Ovary (tissue), 9 donors: ENCODE measurements around the gene ZNF616. TPM values are rescaled to one million over a fixed set of nuclear protein-coding genes. Genes with fewer than 3 reads are reported as not detected.

Experiments used
- DNase-seq, 5 donors: peaks; one replicate each; pipeline ENCODE4 v3.0.0-alpha.2; 2019 to 2020
- H3K27ac ChIP-seq, 2 donors: fragments of 200-600 bp; one replicate each; pipeline versions ENCODE4 v1.5.1 to v1.8.0; 2019 to 2022
- H3K27me3 ChIP-seq: fragments of 200-600 bp; one replicate; pipeline ENCODE4 v1.8.0; 2022
- H3K36me3 ChIP-seq: fragments of 200-600 bp; sonication (generic); one replicate; pipeline ENCODE4 v1.5.1; 2019
- H3K4me1 ChIP-seq: one replicate; pipeline ENCODE4 v1.8.1; 2013; ENCODE audit warnings: mild to moderate bottlenecking, moderate library complexity; ENCODE audit not compliant: insufficient read depth
- H3K4me3 ChIP-seq: fragments of 200-600 bp; sonication (generic); one replicate; pipeline ENCODE4 v1.5.1; 2017
- H3K9me3 ChIP-seq, 2 donors: fragments of 200-600 bp in 1 of 2; sonication (generic) in 1 of 2; one replicate each; pipeline versions ENCODE4 v1.5.1 to v1.8.1; 2013 to 2019; ENCODE audit warnings: mild to moderate bottlenecking in 1 of 2, moderate library complexity in 1 of 2
- EP300 ChIP-seq: sonication (generic); formaldehyde crosslinking; IDR thresholded peaks from one replicate; pipeline ENCODE4 v1.6.1; 2017; ENCODE audit warnings: antibody characterized with exemption
- POLR2A ChIP-seq: fragments of 450-650 bp; IDR thresholded peaks from one replicate; pipeline ENCODE4 v1.6.1; 2017; ENCODE audit warnings: antibody characterized with exemption, mild to moderate bottlenecking, moderate library complexity
- WGBS, 3 donors: extraction: QIAGEN DNeasy Blood & Tissue Kit in 1 of 3; methylation state at CpG; one replicate each; pipeline versions ENCODE4 v1.1.5 to v1.1.7; 2013 to 2017; 5-methylcytosine and 5-hydroxymethylcytosine counted together
- intact Hi-C, 4 donors: fragments of 100-400 bp; cut with DNase I; formaldehyde crosslinking; loops; one replicate each; pipeline versions ENCODE4 v1.11.0 to v1.15.1; 2022 to 2023
- polyA plus RNA-seq, 2 donors: library from polyadenylated mRNA; stranded (reverse); fragments of 200-250 nt in 1 of 2; fragments of 350-450 nt in 1 of 2; fragmentation: Illumina TruSeq in 1 of 2; extraction: RNeasy Lipid Tissue Mini Kit (QIAGEN cat#74804) in 1 of 2; gene quantifications; one replicate each; pipeline ENCODE4 v1.2.3, GENCODE V29; 2013 to 2014
- total RNA-seq, 7 donors: library from RNA; depleted of rRNA in 2 of 7; stranded (reverse); fragments of >200 nt in 2 of 7; fragmentation: NEBNext Ultra II Directional in 3 of 7; extraction: Animal tissue kit (Norgen Biotek cat#: 25700) in 3 of 7; gene quantifications; one replicate each; pipeline versions ENCODE4 v1.1.0 to v1.2.4, GENCODE V29; 2016 to 2023
- TF ChIP-seq, protein P1 (sequence below), 3 donors: fragments of 450-650 bp in 2 of 3; fragments of 200-600 bp in 1 of 3; IDR thresholded peaks; one replicate each; pipeline versions ENCODE4 v1.5.1 to v1.8.0; 2016 to 2022; ENCODE audit warnings: antibody characterized with exemption in 3 of 3, mild to moderate bottlenecking in 1 of 3
- donor health status: DM: no; HTN: no; CAD: no; lungs with moderate emphysema.
- donor health status: DM: no; HTN: no; CAD: no.
- donor health status: Bipolar disorder and iron deficiency.
- donor health status: DM: yes; HTN: yes; CAD: no.
- donor health status: DM: no; HTN: no; CAD: no.
- donor health status: DM: yes; HTN: yes; CAD: no.

Gene ZNF616
- total and polyA plus RNA-seq, 9 donors: 4.5 to 22.3 (median 14.0) TPM

DNA sequence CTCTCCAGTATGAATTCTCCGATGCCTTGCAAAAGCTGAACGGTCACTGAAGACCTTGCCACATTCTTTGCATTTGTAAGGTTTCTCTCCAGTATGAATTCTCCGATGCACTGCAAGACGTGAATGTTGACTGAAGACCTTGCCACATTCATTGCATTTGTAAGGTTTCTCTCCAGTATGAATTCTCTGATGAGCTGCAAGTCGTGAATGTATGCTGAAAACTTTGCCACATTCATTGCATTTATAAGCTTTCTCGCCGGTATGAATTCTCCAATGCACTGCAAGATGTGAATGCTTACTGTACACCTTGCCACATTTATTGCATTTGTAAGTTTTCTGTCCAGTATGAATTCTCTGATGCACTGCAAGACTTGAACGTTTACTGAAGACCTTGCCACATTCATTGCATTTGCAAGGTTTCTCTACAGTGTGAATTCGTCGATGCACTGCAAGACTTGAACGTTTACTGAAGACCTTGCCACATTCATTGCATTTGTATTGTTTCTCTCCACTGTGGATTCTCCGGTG, 24.1 kb downstream of the ZNF616 start:
- no peak overlapping the region for H3K4me3 ChIP-seq
- H3K27ac ChIP-seq: no peak overlapping the region
- TF ChIP-seq POLR2A: no peak
- no peak for TF ChIP-seq EP300
- TF ChIP-seq, protein P1, sequence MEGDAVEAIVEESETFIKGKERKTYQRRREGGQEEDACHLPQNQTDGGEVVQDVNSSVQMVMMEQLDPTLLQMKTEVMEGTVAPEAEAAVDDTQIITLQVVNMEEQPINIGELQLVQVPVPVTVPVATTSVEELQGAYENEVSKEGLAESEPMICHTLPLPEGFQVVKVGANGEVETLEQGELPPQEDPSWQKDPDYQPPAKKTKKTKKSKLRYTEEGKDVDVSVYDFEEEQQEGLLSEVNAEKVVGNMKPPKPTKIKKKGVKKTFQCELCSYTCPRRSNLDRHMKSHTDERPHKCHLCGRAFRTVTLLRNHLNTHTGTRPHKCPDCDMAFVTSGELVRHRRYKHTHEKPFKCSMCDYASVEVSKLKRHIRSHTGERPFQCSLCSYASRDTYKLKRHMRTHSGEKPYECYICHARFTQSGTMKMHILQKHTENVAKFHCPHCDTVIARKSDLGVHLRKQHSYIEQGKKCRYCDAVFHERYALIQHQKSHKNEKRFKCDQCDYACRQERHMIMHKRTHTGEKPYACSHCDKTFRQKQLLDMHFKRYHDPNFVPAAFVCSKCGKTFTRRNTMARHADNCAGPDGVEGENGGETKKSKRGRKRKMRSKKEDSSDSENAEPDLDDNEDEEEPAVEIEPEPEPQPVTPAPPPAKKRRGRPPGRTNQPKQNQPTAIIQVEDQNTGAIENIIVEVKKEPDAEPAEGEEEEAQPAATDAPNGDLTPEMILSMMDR (IDR thresholded peaks at IDR 0.05): no peak
- H3K9me3 ChIP-seq: peaks cover 9 to 54% of the 10 kb centered on the region in 2 donors
- no peaks in the 10 kb centered on the region for H3K4me1 ChIP-seq
- 95 to 98% (median 97%) methylated on average over 12 of the region's 12 CpGs for WGBS, 3 donors
- no peak for DNase-seq
- intact Hi-C loops: no loop called here
- H3K27me3 ChIP-seq: no peaks in the 10 kb centered on the region
- peaks cover 13% of the 10 kb centered on the region for H3K36me3 ChIP-seq

DNA sequence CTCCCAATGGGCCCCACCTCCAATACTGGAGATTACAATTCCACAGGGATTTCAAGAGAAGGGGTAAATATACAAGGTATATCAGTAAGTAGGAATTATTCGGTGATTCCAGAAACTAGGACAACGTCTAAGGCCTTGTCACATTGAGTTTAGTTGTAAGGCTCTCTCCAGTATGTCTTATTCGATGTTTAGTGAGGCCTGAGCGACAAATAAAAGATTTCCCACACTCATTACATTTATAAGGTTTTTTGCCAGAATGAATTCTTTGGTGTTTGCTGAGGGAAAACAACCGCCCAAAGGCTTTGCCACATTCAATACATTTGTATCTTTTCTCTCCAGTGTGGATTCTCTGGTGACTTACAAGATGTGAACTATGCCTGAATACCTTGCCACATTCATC, 25.0 kb downstream of the ZNF616 start:
- Histone ChIP-seq H3K27me3 (no peaks in the 10 kb centered on the region), H3K4me3 (no peak overlapping the region)
- intact Hi-C loops: no loop called here

DNA sequence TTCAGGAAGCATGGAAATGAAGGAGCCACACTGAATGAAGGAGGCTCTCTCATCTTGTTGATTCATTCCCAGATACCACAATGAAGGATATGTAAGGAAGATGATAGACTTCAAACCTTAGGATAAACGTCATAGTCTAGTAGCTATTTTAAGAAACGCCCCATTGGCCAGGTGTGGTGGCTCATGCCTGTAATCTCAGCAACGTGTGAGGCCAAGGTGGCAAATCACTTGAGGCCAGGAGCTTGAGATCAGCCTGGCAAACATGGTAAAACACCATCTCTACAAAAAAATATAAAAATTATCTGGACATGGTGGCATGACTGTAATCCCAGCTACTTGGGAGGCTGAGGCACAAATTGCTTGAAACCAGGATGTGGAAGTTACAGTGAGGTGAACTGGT, 27.1 kb downstream of the ZNF616 start:
- intact Hi-C loops: no loop called here
- H3K9me3 ChIP-seq: peaks cover 9 to 32% of the 10 kb centered on the region in 2 donors

More for the DNA sequence above, 25.0 kb downstream of the ZNF616 start:
- H3K27ac ChIP-seq: no peak overlapping the region
- peaks cover 11% of the 10 kb centered on the region for H3K36me3 ChIP-seq
- no peaks in the 10 kb centered on the region for H3K4me1 ChIP-seq
- H3K9me3 ChIP-seq: peaks cover 9 to 52% of the 10 kb centered on the region in 2 donors
- TF ChIP-seq EP300 (no peak), POLR2A (no peak)
- TF ChIP-seq, protein P1 (IDR thresholded peaks at IDR 0.05): no peak
- no peak for DNase-seq
- WGBS, 3 donors: 97 to 100% (median 98%) methylated on average over 5 of the region's 5 CpGs

DNA sequence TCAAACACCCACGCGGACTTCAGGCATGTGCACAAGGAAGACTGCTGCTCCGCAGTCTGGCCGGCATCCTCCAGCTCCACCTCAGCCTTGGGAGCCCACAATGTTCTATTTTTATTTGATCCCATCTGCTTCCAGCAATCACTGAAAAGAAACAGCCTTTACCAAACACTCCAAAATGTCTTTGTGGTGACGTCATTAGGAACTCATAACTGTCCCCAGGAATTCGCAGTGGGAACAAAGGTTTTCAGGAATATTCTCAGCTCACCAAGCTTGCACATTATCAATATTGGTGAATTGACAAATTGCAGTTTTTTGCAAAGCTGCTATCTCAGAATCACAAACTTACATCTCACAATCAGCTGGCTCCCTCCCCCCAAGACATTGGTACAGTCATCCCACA, 29.0 kb downstream of the ZNF616 start:
- 88 to 95% (median 93%) methylated on average over 6 of the region's 6 CpGs for WGBS, 3 donors

More for the DNA sequence above, 27.1 kb downstream of the ZNF616 start:
- Histone ChIP-seq H3K36me3 (peaks cover 8% of the 10 kb centered on the region), H3K27ac (no peak overlapping the region), H3K4me1 (no peaks in the 10 kb centered on the region), H3K4me3 (no peak overlapping the region), H3K27me3 (no peaks in the 10 kb centered on the region)
- no peak for DNase-seq
- WGBS, 3 donors: 67 to 85% (median 84%) methylated on average over 3 of the region's 3 CpGs
- TF ChIP-seq, protein P1 (IDR thresholded peaks at IDR 0.05): no peak
- TF ChIP-seq POLR2A (no peak), EP300 (no peak)

More for the DNA sequence above, 29.0 kb downstream of the ZNF616 start:
- intact Hi-C loops: no loop called here
- Histone ChIP-seq H3K27ac (no peak overlapping the region), H3K9me3 (peaks cover 6 to 25% of the 10 kb centered on the region in 2 donors), H3K4me3 (no peak overlapping the region), H3K36me3 (peaks cover 2% of the 10 kb centered on the region), H3K27me3 (no peaks in the 10 kb centered on the region), H3K4me1 (no peaks in the 10 kb centered on the region)
- no peak for DNase-seq
- TF ChIP-seq POLR2A: no peak
- no peak for TF ChIP-seq EP300
- TF ChIP-seq, protein P1 (IDR thresholded peaks at IDR 0.05): no peak
